ENCODE data around the gene JAG1.

GRCh38 chr20:10604865-10605440 lies 68.8 kb downstream of the JAG1 start:
- no peak for TF ChIP-seq CTCF (IDR thresholded peaks at IDR 0.05)
- TF ChIP-seq POLR2A (IDR thresholded peaks at IDR 0.05), result no peak
- TF ChIP-seq EP300 (IDR thresholded peaks at IDR 0.05), result no peak
